OCI-LY1 (cell line): Measurements from ENCODE around the gene C1QTNF9.

Experiments used
- CTCF ChIP-seq: fragments of 200-600 bp; sonication (generic), shearing (Covaris generic); IDR thresholded peaks from 2 replicates; pipeline ENCODE4 v1.5.1; 2017; ENCODE audit warnings: mild to moderate bottlenecking, antibody characterized with exemption, low read length, moderate library complexity, mixed read lengths
- EZH2 ChIP-seq: fragments of 200-600 bp; sonication (generic), shearing (Covaris generic); IDR thresholded peaks from 2 replicates; pipeline ENCODE4 v1.8.0; 2017; ENCODE audit warnings: borderline replicate concordance, mixed run types, mild to moderate bottlenecking, antibody characterized with exemption, low read length, moderate library complexity, mixed read lengths

GRCh38 chr13:24282256-24282655, 27.1 kb upstream of the C1QTNF9 start:
- TF ChIP-seq CTCF: no peak
- TF ChIP-seq EZH2: no peak
